HepG2 (cell line): ENCODE measurements around the gene SNAI3. TPM values are rescaled to one million over a fixed set of nuclear protein-coding genes. Genes with fewer than 3 reads are reported as not detected.

Source experiments
- KAT8 ChIP-seq: IDR thresholded peaks from 2 replicates; pipeline ENCODE4 v1.6.1; 2016; ENCODE audit warnings: missing genetic modification reagents, missing compliant biosample characterization
- KDM5B ChIP-seq: sonication (generic); formaldehyde crosslinking; IDR thresholded peaks from 2 replicates; pipeline ENCODE4 v1.4.0; 2020; ENCODE audit warnings: missing genetic modification reagents, mild to moderate bottlenecking, borderline replicate concordance
- POLR2AphosphoS5 ChIP-seq: IDR thresholded peaks from 2 replicates; pipeline ENCODE4 v1.6.1; 2012; ENCODE audit warnings: low read depth, low read length
- WIZ ChIP-seq: sonication (generic); formaldehyde crosslinking; IDR thresholded peaks from 2 replicates; pipeline ENCODE4 v1.5.1; 2020; ENCODE audit warnings: mild to moderate bottlenecking, missing genetic modification reagents
- ZNF792 ChIP-seq: IDR thresholded peaks from 2 replicates; pipeline ENCODE4 v1.6.1; 2016
- polyA plus RNA-seq, 8 experiments: library from polyadenylated mRNA; depleted of rRNA in 3 of 8; stranded (reverse) in 7 of 8; unstranded in 1 of 8; fragments of >200 nt; fragmentation: Illumina TruSeq in 4 of 8; extraction: Trizol in 4 of 8; gene quantifications; 2 replicates each; pipeline versions ENCODE4 v1.2.1 to v1.2.3, GENCODE V29; 2011 to 2016; ENCODE audit warnings: low read depth in 4 of 8, missing spikeins in 1 of 8, mixed read lengths in 1 of 8; ENCODE audit not compliant: insufficient read depth in 1 of 8
- total RNA-seq, 5 experiments: library from RNA; depleted of rRNA; stranded (reverse); fragments of >200 nt; fragmentation: Illumina TruSeq; extraction: Trizol; gene quantifications; 2 replicates each; pipeline ENCODE4 v1.2.3, GENCODE V29; 2016; ENCODE audit warnings: low read depth in 1 of 5
- TF ChIP-seq, protein P1 (sequence below): IDR thresholded peaks from 2 replicates; pipeline ENCODE4 v1.6.1; 2018; ENCODE audit warnings: missing genetic modification reagents, mild to moderate bottlenecking, missing compliant biosample characterization
- TF ChIP-seq, protein P2 (sequence below): IDR thresholded peaks from 2 replicates; pipeline ENCODE4 v1.6.1; 2016; ENCODE audit warnings: low read depth, control low read depth
- TF ChIP-seq, protein P3 (sequence below): sonication (generic); formaldehyde crosslinking; IDR thresholded peaks from 2 replicates; pipeline ENCODE4 v1.4.0; 2020; ENCODE audit warnings: missing genetic modification reagents
- TF ChIP-seq, protein P4 (sequence below): sonication (generic); formaldehyde crosslinking; IDR thresholded peaks from 2 replicates; pipeline ENCODE4 v1.5.0; 2020; ENCODE audit warnings: missing genetic modification reagents
- TF ChIP-seq, protein P5 (sequence below): sonication (generic); formaldehyde crosslinking; IDR thresholded peaks from 2 replicates; pipeline ENCODE4 v1.4.0; 2020; ENCODE audit warnings: mild to moderate bottlenecking, missing genetic modification reagents
- TF ChIP-seq, protein P6 (sequence below): IDR thresholded peaks from 2 replicates; pipeline ENCODE4 v1.6.1; 2016; ENCODE audit warnings: missing compliant biosample characterization, missing genetic modification reagents, borderline replicate concordance

SNAI3 gene
- total and polyA plus RNA-seq, 2 of the 13 experiments (the other 11 are each of a cell fraction or from before 2014, with no cell fraction given): 0.09 to 0.18 TPM

DNA sequence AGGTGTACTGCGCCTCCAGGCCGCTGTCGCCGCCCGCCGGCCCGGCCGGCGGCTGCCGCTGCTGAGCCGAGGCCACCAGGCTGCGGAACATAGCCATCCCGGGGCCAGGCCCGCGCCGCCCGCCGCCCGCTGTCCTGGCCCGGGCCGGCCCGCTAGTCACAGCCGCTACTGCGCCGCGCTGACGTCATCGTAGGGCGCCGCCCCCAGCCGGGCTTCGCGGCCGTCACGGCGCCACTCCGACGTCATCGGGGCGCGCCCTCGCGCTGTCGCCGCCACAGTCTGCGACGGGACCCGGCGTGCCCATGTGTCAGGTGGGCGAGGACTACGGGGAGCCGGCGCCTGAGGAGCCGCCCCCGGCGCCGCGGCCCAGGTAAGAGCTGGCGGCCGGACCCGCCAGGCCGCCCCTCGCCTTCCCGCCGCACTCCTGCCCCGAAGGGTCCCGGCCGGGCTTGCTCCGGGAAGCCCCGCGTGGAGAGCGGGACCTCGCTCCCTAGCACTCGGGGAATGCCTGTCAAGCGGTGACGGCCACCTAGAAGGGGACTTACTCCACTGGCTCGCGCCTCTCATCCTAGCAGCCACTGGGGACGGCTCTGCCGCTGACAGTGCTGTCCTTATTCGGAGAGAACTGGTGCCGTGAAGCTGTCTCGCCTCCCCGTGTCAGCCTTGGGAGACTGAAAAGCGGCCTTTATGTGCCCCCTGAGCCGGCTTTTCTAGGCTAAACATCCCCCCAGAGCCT is 20.1 kb upstream of the SNAI3 start, which contains the start of the genes CTU2 and RNF166 (continued):
- peak; percentile 80 for TF ChIP-seq KDM5B (CRISPR knock-in tag)
- TF ChIP-seq, protein P1, sequence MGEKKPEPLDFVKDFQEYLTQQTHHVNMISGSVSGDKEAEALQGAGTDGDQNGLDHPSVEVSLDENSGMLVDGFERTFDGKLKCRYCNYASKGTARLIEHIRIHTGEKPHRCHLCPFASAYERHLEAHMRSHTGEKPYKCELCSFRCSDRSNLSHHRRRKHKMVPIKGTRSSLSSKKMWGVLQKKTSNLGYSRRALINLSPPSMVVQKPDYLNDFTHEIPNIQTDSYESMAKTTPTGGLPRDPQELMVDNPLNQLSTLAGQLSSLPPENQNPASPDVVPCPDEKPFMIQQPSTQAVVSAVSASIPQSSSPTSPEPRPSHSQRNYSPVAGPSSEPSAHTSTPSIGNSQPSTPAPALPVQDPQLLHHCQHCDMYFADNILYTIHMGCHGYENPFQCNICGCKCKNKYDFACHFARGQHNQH (CRISPR knock-in tag): peak; percentile 67
- TF ChIP-seq, protein P2, sequence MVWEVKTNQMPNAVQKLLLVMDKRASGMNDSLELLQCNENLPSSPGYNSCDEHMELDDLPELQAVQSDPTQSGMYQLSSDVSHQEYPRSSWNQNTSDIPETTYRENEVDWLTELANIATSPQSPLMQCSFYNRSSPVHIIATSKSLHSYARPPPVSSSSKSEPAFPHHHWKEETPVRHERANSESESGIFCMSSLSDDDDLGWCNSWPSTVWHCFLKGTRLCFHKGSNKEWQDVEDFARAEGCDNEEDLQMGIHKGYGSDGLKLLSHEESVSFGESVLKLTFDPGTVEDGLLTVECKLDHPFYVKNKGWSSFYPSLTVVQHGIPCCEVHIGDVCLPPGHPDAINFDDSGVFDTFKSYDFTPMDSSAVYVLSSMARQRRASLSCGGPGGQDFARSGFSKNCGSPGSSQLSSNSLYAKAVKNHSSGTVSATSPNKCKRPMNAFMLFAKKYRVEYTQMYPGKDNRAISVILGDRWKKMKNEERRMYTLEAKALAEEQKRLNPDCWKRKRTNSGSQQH (CRISPR knock-in tag): peak; percentile 97
- TF ChIP-seq, protein P3, sequence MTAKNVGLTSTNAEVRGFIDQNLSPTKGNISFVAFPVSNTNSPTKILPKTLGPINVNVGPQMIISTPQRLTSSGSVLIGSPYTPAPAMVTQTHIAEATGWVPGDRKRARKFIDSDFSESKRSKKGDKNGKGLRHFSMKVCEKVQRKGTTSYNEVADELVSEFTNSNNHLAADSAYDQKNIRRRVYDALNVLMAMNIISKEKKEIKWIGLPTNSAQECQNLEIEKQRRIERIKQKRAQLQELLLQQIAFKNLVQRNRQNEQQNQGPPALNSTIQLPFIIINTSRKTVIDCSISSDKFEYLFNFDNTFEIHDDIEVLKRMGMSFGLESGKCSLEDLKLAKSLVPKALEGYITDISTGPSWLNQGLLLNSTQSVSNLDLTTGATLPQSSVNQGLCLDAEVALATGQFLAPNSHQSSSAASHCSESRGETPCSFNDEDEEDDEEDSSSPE (CRISPR knock-in tag): peak; percentile 87
- TF ChIP-seq, protein P4, sequence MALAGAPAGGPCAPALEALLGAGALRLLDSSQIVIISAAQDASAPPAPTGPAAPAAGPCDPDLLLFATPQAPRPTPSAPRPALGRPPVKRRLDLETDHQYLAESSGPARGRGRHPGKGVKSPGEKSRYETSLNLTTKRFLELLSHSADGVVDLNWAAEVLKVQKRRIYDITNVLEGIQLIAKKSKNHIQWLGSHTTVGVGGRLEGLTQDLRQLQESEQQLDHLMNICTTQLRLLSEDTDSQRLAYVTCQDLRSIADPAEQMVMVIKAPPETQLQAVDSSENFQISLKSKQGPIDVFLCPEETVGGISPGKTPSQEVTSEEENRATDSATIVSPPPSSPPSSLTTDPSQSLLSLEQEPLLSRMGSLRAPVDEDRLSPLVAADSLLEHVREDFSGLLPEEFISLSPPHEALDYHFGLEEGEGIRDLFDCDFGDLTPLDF: peak; percentile 47; the same call in 1 of the 2 replicates
- peak; percentile 41; the same call in 1 of the 2 replicates for TF ChIP-seq POLR2AphosphoS5
- peak; percentile 95 for TF ChIP-seq KAT8 (CRISPR knock-in tag)
- TF ChIP-seq WIZ (CRISPR knock-in tag): 0 out of 2 replicates have a peak, but pooled peaks have one; percentile 50
- TF ChIP-seq, protein P5, sequence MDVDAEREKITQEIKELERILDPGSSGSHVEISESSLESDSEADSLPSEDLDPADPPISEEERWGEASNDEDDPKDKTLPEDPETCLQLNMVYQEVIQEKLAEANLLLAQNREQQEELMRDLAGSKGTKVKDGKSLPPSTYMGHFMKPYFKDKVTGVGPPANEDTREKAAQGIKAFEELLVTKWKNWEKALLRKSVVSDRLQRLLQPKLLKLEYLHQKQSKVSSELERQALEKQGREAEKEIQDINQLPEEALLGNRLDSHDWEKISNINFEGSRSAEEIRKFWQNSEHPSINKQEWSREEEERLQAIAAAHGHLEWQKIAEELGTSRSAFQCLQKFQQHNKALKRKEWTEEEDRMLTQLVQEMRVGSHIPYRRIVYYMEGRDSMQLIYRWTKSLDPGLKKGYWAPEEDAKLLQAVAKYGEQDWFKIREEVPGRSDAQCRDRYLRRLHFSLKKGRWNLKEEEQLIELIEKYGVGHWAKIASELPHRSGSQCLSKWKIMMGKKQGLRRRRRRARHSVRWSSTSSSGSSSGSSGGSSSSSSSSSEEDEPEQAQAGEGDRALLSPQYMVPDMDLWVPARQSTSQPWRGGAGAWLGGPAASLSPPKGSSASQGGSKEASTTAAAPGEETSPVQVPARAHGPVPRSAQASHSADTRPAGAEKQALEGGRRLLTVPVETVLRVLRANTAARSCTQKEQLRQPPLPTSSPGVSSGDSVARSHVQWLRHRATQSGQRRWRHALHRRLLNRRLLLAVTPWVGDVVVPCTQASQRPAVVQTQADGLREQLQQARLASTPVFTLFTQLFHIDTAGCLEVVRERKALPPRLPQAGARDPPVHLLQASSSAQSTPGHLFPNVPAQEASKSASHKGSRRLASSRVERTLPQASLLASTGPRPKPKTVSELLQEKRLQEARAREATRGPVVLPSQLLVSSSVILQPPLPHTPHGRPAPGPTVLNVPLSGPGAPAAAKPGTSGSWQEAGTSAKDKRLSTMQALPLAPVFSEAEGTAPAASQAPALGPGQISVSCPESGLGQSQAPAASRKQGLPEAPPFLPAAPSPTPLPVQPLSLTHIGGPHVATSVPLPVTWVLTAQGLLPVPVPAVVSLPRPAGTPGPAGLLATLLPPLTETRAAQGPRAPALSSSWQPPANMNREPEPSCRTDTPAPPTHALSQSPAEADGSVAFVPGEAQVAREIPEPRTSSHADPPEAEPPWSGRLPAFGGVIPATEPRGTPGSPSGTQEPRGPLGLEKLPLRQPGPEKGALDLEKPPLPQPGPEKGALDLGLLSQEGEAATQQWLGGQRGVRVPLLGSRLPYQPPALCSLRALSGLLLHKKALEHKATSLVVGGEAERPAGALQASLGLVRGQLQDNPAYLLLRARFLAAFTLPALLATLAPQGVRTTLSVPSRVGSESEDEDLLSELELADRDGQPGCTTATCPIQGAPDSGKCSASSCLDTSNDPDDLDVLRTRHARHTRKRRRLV (CRISPR knock-in tag): no peak
- TF ChIP-seq, protein P6, sequence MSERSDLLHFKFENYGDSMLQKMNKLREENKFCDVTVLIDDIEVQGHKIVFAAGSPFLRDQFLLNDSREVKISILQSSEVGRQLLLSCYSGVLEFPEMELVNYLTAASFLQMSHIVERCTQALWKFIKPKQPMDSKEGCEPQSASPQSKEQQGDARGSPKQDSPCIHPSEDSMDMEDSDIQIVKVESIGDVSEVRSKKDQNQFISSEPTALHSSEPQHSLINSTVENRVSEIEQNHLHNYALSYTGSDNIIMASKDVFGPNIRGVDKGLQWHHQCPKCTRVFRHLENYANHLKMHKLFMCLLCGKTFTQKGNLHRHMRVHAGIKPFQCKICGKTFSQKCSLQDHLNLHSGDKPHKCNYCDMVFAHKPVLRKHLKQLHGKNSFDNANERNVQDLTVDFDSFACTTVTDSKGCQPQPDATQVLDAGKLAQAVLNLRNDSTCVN (CRISPR knock-in tag): peak; percentile 68; the same call in 1 of the 2 replicates
- TF ChIP-seq ZNF792 (CRISPR knock-in tag): 0 out of 2 replicates have a peak, but pooled peaks have one; percentile 82
